K562 (cell line): ENCODE results near the gene FAM151A. TPM values are rescaled to one million over a fixed set of nuclear protein-coding genes. Genes with fewer than 3 reads are reported as not detected.

Source experiments
- ATAC-seq: fragments of 200-7000 bp; cut with Tn5 transposase; 3 replicates; pipeline ENCODE4 v1.9.1; 2020; ENCODE audit warnings: moderate library complexity
- BruUV-seq: library from RNA; stranded (reverse); fragments of 400-500 nt; replicated peaks from 2 replicates; lab custom pipeline; 2021; lab: Mats Ljungman, UMichigan
- CTCF ChIA-PET: fragments of 300-600 bp; formaldehyde crosslinking; extraction: SDS; loops from one replicate; lab custom pipeline; 2021; ENCODE audit warnings: low intra/inter-chr PET ratio; lab: Yijun Ruan, JAX
- POLR2A ChIA-PET: fragments of 300-600, 350-650 bp; sonication (Branson Sonifier 250); formaldehyde crosslinking; extraction: SDS; loops from one replicate; lab custom pipeline; 2021; ENCODE audit warnings: antibody characterized with exemption, inconsistent platforms; lab: Yijun Ruan, JAX
- DNase-seq, 4 experiments: peaks; one replicate each; pipeline versions ENCODE4 v3.0.0 to v3.0.0-alpha.2; 2011 to 2018; ENCODE audit warnings: low spot score in 3 of 4, mixed read lengths in 3 of 4; ENCODE audit errors: extremely low read depth in 1 of 4
- FAIRE-seq: peaks from 2 replicates; lab custom pipeline; 2011; peaks lifted over from hg19 to GRCh38; lab: Jason Lieb, UNC
- H2AFZ ChIP-seq: 2 replicates; pipeline ENCODE4 v1.6.0; 2011; ENCODE audit warnings: low read depth, low read length, control low read depth, inconsistent platforms
- H3K27ac ChIP-seq: fragments of 200-600 bp; 3 replicates; pipeline ENCODE4 v1.8.0; 2011; ENCODE audit warnings: low read depth, mild to moderate bottlenecking, control low read depth, inconsistent platforms, low read length, moderate library complexity, mixed read lengths; ENCODE audit errors: extremely low read depth
- H3K27me3 ChIP-seq, 2 experiments: fragments of 300-600 bp in 1 of 2; 2 replicates in 1 of 2; 3 replicates in 1 of 2; pipeline versions ENCODE4 v1.6.0 to v1.8.0; 2011; ENCODE audit warnings: inconsistent platforms in 2 of 2, low read length in 2 of 2, mild to moderate bottlenecking in 1 of 2, mixed read lengths in 1 of 2, moderate library complexity in 1 of 2; ENCODE audit not compliant: control insufficient read depth in 2 of 2, insufficient read depth in 2 of 2
- H3K36me3 ChIP-seq: fragments of 300-600 bp; 3 replicates; pipeline ENCODE4 v1.8.0; 2011; ENCODE audit warnings: mild to moderate bottlenecking, low read length, inconsistent platforms; ENCODE audit not compliant: control insufficient read depth, insufficient read depth
- H3K4me1 ChIP-seq, 2 experiments: fragments of 200-600 bp in 1 of 2; replicated peaks in 1 of 2; 2 replicates in 1 of 2; 3 replicates in 1 of 2; pipeline versions ENCODE4 v1.5.1 to v1.8.0; 2011; ENCODE audit warnings: inconsistent platforms in 2 of 2, low read length in 2 of 2, mild to moderate bottlenecking in 1 of 2, mixed read lengths in 1 of 2, moderate library complexity in 1 of 2; ENCODE audit not compliant: control insufficient read depth in 2 of 2, insufficient read depth in 2 of 2
- H3K4me2 ChIP-seq: 2 replicates; pipeline ENCODE4 v1.6.1; 2011; ENCODE audit warnings: low read length, control low read depth, inconsistent platforms, mixed read lengths; ENCODE audit not compliant: insufficient read depth
- H3K4me3 ChIP-seq: fragments of 200-600 bp; sonication (generic), shearing (Covaris generic); 2 replicates; pipeline ENCODE4 v1.5.1; 2016; ENCODE audit warnings: control low read depth, inconsistent platforms
- H3K79me2 ChIP-seq: fragments of 200-600 bp; 3 replicates; pipeline ENCODE4 v1.8.0; 2011; ENCODE audit warnings: low read length, inconsistent platforms; ENCODE audit not compliant: control insufficient read depth, insufficient read depth
- H3K9ac ChIP-seq, 2 experiments: 2 replicates each; pipeline versions ENCODE4 v1.6.0 to v1.6.1; 2011; ENCODE audit warnings: low read depth in 2 of 2, low read length in 2 of 2, control low read depth in 1 of 2, inconsistent platforms in 1 of 2, mild to moderate bottlenecking in 1 of 2, mixed read lengths in 1 of 2; ENCODE audit not compliant: insufficient read depth in 1 of 2
- H3K9me1 ChIP-seq: one replicate; pipeline ENCODE4 v1.6.0; 2011; ENCODE audit warnings: inconsistent platforms, mild to moderate bottlenecking, low read length, moderate library complexity; ENCODE audit not compliant: control insufficient read depth, insufficient read depth
- H3K9me3 ChIP-seq: replicated peaks from 2 replicates; pipeline ENCODE4 v1.5.1; 2011; ENCODE audit warnings: low read depth, low read length, inconsistent platforms; ENCODE audit not compliant: control insufficient read depth, insufficient read depth
- H4K20me1 ChIP-seq: replicated peaks from 2 replicates; pipeline ENCODE4 v1.6.1; 2011; ENCODE audit warnings: low read length, inconsistent platforms, mixed read lengths; ENCODE audit not compliant: control insufficient read depth, insufficient read depth
- CEBPG ChIP-seq, 3 experiments: fragments of 200-800 bp in 1 of 3; sonication (Bioruptor generic) in 1 of 3; sonication (generic) in 1 of 3; formaldehyde crosslinking in 1 of 3; IDR thresholded peaks in 2 of 3; conservative IDR thresholded peaks in 1 of 3; 2 replicates each; pipeline versions ENCODE4 v1.6.1 to v1.8.0; 2016 to 2022; ENCODE audit warnings: missing compliant biosample characterization in 2 of 3, missing genetic modification characterization in 2 of 3, mild to moderate bottlenecking in 1 of 3, missing genetic modification reagents in 1 of 3
- ELK3 ChIP-seq: fragments of 450-650 bp; formaldehyde crosslinking; IDR thresholded peaks from 2 replicates; pipeline ENCODE4 v1.4.0; 2020; ENCODE audit warnings: mild to moderate bottlenecking
- FOXP4 ChIP-seq: sonication (generic); formaldehyde crosslinking; IDR thresholded peaks from 2 replicates; pipeline ENCODE4 v1.8.0; 2022; ENCODE audit warnings: mild to moderate bottlenecking, missing genetic modification reagents, borderline replicate concordance
- HLTF ChIP-seq: fragments of 450-650 bp; IDR thresholded peaks from 2 replicates; pipeline ENCODE4 v1.6.1; 2016
- ILK ChIP-seq: fragments of 450-650 bp; IDR thresholded peaks from 2 replicates; pipeline ENCODE4 v1.6.1; 2016; ENCODE audit warnings: missing genetic modification characterization, low read depth, mild to moderate bottlenecking, missing compliant biosample characterization, moderate library complexity, borderline replicate concordance
- JUN ChIP-seq, 2 experiments: sonication (generic) in 1 of 2; formaldehyde crosslinking in 1 of 2; IDR thresholded peaks; 2 replicates each; pipeline versions ENCODE4 v1.6.1 to v1.8.0; 2012 to 2022; ENCODE audit warnings: borderline replicate concordance in 2 of 2, mild to moderate bottlenecking in 2 of 2, improper control_type of control experiment in 1 of 2, low read depth in 1 of 2, low read length in 1 of 2, missing genetic modification reagents in 1 of 2
- SLC30A9 ChIP-seq: fragments of 250-450 bp; sonication (Bioruptor Pico); IDR thresholded peaks from 2 replicates; pipeline ENCODE4 v1.8.0; 2022; ENCODE audit warnings: mild to moderate bottlenecking, moderate library complexity
- TFAM ChIP-seq: fragments of 250-450 bp; sonication (Bioruptor Pico); conservative IDR thresholded peaks from 2 replicates; pipeline ENCODE4 v1.5.0; 2021; ENCODE audit warnings: mild to moderate bottlenecking, moderate library complexity
- TOE1 ChIP-seq, 2 experiments: fragments of 450-650 bp in 1 of 2; sonication (generic) in 1 of 2; formaldehyde crosslinking in 1 of 2; IDR thresholded peaks; 2 replicates each; pipeline versions ENCODE4 v1.7.1 to v1.8.0; 2016 to 2022; ENCODE audit warnings: borderline replicate concordance in 2 of 2, mild to moderate bottlenecking in 2 of 2, antibody characterized with exemption in 1 of 2, inconsistent platforms in 1 of 2, low read depth in 1 of 2, missing genetic modification reagents in 1 of 2, moderate library complexity in 1 of 2
- ZNF764 ChIP-seq: fragments of 250-450 bp; sonication (Bioruptor Pico); IDR thresholded peaks from 2 replicates; pipeline ENCODE4 v1.4.0; 2020; ENCODE audit warnings: low read depth, mild to moderate bottlenecking, moderate library complexity
- WGBS: fragments of 100-300 bp; shearing (Covaris generic); methylation state at CpG from one replicate; pipeline ENCODE4 v1.1.6; 2016; ENCODE audit warnings: low coverage, mixed read lengths; ENCODE audit not compliant: insufficient coverage; ENCODE audit errors: missing lambda C conversion rate; 5-methylcytosine and 5-hydroxymethylcytosine counted together
- in situ Hi-C: fragments of 300-500 bp; cut with MboI; formaldehyde crosslinking; loops from 4 replicates; pipeline ENCODE4 v1.15.0; 2018; ENCODE audit warnings: inconsistent platforms, mixed read lengths
- intact Hi-C: fragments of 100-400 bp; cut with micrococcal nuclease; formaldehyde crosslinking; loops from 2 replicates; pipeline ENCODE4 v1.14.2; 2022
- polyA plus RNA-seq, 8 experiments: library from polyadenylated mRNA; depleted of rRNA in 4 of 8; stranded (reverse) in 5 of 8; unstranded in 3 of 8; fragments of >200 nt; fragmentation: Nextera tagmentation in 2 of 8; fragmentation: Illumina TruSeq in 1 of 8; extraction: Ambion mirVana in 2 of 8; extraction: Trizol in 1 of 8; gene quantifications; 2 replicates each; pipeline versions ENCODE4 v1.2.1 to v1.2.3, GENCODE V29; 2011 to 2014; ENCODE audit warnings: inconsistent platforms in 1 of 8, missing spikeins in 1 of 8
- total RNA-seq, 7 experiments: library from RNA; depleted of rRNA in 6 of 7; stranded (reverse); fragments of >200 nt in 6 of 7; fragmentation: Illumina TruSeq in 2 of 7; extraction: Trizol in 2 of 7; gene quantifications; 2 replicates each; pipeline versions ENCODE4 v1.2.1 to v1.2.3, GENCODE V29; 2011 to 2021; ENCODE audit warnings: low replicate concordance in 1 of 7
- TF ChIP-seq, protein P1 (sequence below): fragments of 450-650 bp; formaldehyde crosslinking; IDR thresholded peaks from 2 replicates; pipeline ENCODE4 v1.4.0; 2020; ENCODE audit warnings: mild to moderate bottlenecking, mixed read lengths

The FAM151A gene
- total and polyA plus RNA-seq, 9 of the 15 experiments (the other 6 are each of a cell fraction or from before 2014, with no cell fraction given) = not detected

DNA sequence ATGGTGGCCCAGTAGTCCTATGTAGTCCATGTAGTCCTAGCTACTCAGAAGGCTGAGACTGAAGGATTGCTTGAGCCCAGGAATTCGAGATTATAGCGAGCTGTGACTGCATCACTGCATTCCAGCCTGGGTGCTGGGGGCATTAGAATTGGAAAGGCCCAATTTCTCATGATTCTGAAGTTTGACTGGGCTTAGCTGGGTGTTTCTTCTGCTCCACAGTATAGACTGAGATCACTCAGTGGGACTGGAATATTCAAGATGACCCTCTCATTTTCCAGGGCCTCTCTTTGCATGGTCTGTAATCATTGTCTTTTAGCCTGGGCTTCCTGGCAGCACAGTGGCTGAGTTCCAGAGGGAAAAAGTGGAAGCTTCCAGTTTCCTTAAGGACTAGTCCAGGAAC is 44.5 kb upstream of the FAM151A start:
- H2AFZ ChIP-seq = no peak overlapping the region
- H3K79me2 ChIP-seq = no peaks in the 10 kb centered on the region
- H3K36me3 ChIP-seq = no peaks in the 10 kb centered on the region
- 0% methylated on average over 2 of the region's 2 CpGs for WGBS
- FAIRE-seq = no peak
- H3K27ac ChIP-seq = no peak overlapping the region
- 0 out of 2 replicates have a peak, but pooled peaks cover 11% of the 10 kb centered on the region for H4K20me1 ChIP-seq
- H3K27me3 ChIP-seq = peaks cover 8 to 10% of the 10 kb centered on the region in 2 experiments; a peak in 4 of 5 replicates
- DNase-seq = no peak
- in situ Hi-C loops = loop anchor here (5.0 kb wide), 1 partner anchor 125 kb away; no protein-coding TSS in a partner anchor
- no TSS peak for BruUV-seq
- no peak overlapping the region for H3K9ac ChIP-seq
- no peaks in the 10 kb centered on the region for H3K9me3 ChIP-seq
- POLR2A ChIA-PET = no interaction called here
- H3K4me2 ChIP-seq = no peak overlapping the region
- H3K4me1 ChIP-seq = no peaks in the 10 kb centered on the region
- peaks cover 3% of the 10 kb centered on the region for H3K9me1 ChIP-seq
- H3K4me3 ChIP-seq = no peak overlapping the region
- CTCF ChIA-PET = interaction anchor here (0.6 kb wide), 1 partner anchor 281 kb away, joined by 3 read pairs; no protein-coding TSS in a partner anchor
- intact Hi-C loops = loop anchor here (10.0 kb wide), 1 partner anchor 543 kb away; no protein-coding TSS in a partner anchor
- TF ChIP-seq CEBPG (CRISPR knock-in tag; IDR thresholded peaks at IDR 0.05) (no peak), CEBPG (tag; conservative IDR thresholded peaks at IDR 0.05 in 1 of 2, IDR thresholded peaks at IDR 0.05 in 1 of 2) (no peak), ELK3 (no peak), TOE1 (IDR thresholded peaks at IDR 0.05; ENCODE audit: borderline replicate concordance) (no peak), TOE1 (CRISPR knock-in tag; IDR thresholded peaks at IDR 0.05; ENCODE audit: borderline replicate concordance, low read depth) (no peak), JUN (IDR thresholded peaks at IDR 0.05; ENCODE audit: borderline replicate concordance, low read depth, low read length) (no peak), JUN (CRISPR knock-in tag; IDR thresholded peaks at IDR 0.05; ENCODE audit: borderline replicate concordance) (no peak), HLTF (no peak), ILK (no peak), FOXP4 (CRISPR knock-in tag) (no peak), TFAM (CRISPR knock-in tag) (no peak), SLC30A9 (CRISPR knock-in tag) (no peak), ZNF764 (CRISPR knock-in tag) (no peak)
- TF ChIP-seq, protein P1, sequence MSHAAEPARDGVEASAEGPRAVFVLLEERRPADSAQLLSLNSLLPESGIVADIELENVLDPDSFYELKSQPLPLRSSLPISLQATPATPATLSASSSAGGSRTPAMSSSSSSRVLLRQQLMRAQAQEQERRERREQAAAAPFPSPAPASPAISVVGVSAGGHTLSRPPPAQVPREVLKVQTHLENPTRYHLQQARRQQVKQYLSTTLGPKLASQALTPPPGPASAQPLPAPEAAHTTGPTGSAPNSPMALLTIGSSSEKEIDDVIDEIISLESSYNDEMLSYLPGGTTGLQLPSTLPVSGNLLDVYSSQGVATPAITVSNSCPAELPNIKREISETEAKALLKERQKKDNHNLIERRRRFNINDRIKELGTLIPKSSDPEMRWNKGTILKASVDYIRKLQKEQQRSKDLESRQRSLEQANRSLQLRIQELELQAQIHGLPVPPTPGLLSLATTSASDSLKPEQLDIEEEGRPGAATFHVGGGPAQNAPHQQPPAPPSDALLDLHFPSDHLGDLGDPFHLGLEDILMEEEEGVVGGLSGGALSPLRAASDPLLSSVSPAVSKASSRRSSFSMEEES (CRISPR knock-in tag) = no peak
- ATAC-seq = no peak
